Renal cortical epithelial cell (primary cell): Measurements from ENCODE around the gene TMEM184B. TPM values are rescaled to one million over a fixed set of nuclear protein-coding genes. Genes with fewer than 3 reads are reported as not detected.
A peak's percentile ranks its signal among the peaks of the same experiment; 100 is the strongest.

Experiments used
- DNase-seq: peaks from one replicate; pipeline ENCODE4 v3.0.0-alpha.2; 2011; ENCODE audit warnings: low read depth
- total RNA-seq: library from RNA; depleted of rRNA; stranded (reverse); fragments of >200 nt; gene quantifications from 2 replicates; pipeline ENCODE4 v1.2.3, GENCODE V29; 2014

TMEM184B gene
- total RNA-seq, 1 donor from 2014 or later: 67.5 TPM

DNA sequence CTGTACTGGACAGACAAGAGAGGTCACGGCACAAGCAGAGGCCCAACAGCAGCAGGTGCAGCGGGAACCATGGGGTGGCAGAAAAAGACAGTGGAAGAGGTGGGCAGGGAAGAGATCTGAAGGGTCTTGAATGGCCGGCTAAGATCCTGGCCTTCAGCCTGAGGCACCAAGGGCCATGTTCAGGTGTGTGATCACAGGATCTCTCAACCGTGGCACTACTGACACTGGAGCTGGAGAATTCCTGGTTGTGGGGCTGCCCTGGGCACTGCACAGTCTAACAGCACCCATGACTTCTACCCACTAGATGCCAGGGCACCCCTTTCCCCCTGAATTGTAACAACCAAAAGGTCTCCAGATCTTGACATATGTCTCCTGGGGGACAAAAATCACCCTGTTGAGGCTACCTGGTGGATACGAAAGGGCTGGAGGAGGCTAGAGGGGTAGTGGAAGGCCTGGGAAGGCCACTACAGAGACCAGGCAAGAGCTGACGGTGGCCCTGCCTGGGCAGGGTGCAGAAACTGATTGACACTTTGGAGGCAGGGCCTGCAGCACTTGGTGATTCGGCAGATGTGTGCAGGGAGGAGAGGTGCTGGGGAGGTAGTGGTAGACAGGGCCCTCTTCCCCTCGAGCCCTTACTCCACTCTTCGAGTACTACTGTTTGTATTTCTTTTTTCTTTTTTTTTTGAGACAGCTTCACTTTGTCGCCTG, 36.1 kb upstream of the TMEM184B start:
- DNase-seq: no peak

DNA sequence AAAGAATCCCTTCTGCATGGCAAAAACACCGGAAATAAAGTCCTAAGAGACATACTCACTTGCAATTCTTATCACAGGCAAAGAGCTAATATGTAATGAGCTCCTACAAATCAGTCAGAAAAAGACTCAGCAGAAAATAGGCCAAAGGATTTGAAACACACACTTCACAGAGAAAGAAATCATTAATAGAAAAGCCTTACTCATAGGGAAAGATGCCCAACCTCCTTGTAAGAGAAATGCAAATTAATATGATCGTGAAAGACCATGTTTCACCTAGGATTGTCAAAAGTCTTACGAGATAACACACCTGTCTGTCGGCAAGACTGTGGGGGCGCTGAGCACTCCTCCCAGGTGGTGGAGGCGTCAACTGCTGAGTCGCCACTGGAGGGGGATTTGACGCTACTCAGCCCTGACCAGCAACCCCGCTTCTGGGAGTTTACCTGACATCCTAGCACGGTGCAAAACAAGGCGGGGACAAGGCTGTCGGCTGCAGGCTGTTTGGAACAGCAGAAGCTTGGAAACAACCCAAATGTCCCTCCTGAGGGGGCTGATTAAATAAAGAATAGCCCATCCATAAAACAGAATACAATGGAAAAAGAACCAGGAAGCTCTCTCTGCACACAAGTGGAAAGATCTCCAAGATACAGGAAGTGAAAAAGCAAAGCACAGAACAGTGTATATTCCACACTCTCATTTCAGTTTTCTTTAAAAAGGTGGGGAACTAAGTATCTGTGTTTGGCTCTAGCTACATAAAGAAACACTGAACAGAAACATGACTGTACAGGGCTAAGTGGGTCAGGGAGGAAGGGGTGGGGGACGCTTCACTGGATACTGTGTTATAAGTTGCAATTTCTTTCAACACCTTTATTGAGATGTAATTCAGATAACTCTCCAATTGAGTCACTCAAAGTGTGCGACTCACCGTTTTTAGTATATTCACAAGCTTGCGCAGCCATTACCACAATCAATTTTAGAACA, 33.0 kb upstream of the TMEM184B start:
- DNase-seq: peak; percentile 93

DNA sequence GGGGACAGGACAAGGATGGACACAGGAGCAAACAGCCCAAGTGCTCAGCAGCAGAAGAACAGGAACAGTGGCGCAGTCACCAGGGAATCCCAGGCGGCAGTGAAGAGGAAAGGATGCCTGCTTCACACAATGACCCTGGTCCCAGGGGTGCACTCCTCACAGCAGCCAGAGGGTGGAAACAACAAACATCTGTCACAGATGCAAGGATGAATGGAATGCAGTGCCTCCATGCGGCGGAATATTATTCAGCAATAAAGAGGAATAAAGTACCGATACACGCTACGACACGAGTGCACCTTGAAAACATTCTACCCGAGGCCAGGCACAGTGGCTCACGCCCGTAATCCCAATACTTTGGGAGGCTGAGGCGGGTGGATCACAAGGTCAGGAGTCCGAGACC, 31.7 kb upstream of the TMEM184B start:
- no peak for DNase-seq

DNA sequence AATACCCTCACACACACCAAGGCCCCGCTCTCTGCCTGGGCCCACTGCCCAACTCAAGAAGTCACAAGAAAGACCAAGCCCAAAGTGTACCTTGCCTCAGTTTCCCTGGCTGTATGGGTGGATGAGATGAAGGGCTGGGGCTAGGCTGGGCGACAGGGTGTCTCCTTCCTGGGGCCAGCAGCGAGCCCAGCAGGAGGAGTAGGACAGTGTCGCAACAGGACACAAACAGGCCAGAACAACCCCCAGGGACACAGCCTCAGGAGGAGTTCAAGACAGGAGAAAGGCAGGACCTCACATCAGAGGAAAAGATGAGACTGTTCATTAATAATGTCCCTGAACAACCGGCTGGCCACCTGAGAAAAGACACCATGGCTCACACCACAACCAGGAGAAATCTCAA, 31.2 kb upstream of the TMEM184B start:
- no peak for DNase-seq

DNA sequence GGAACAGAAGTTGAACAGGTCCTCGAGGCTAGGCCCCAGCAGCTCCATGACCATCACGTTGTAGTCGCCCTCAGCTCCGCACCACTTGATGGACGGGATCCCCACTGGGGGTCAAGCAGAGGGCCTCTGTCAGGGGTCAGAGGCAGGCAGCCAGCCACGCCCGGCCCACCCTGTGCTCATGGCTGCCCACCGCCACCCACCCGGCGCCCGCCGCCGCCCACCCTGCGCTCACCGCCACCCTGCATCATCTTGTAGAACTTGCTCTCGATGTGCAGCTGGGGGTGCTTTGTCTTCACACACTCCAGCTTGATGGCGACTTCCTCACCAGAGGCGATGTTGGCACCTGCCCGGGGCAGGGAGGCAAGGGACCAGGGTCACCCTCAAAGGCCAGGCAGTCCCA, 30.1 kb upstream of the TMEM184B start:
- DNase-seq: no peak

DNA sequence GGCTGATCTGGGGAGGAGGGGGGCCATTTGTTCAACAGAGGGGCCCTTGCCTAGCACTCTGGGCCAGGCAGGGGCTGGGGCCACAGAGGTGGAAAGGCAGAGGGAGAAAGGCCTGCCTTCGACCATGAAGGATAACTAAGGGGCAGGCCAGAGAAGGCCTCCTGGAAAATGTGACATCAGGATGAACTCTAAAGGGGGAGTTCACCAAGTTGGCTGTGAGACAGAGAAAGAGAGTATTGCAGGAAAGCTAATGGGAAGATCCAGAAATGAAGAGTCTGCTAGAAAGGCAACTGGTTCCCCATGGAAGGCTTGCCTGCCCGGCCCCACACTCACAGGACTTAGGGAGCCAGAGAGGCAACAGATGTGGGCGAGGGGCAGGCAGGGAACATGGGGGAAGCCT, 28.1 kb upstream of the TMEM184B start:
- DNase-seq: no peak

DNA sequence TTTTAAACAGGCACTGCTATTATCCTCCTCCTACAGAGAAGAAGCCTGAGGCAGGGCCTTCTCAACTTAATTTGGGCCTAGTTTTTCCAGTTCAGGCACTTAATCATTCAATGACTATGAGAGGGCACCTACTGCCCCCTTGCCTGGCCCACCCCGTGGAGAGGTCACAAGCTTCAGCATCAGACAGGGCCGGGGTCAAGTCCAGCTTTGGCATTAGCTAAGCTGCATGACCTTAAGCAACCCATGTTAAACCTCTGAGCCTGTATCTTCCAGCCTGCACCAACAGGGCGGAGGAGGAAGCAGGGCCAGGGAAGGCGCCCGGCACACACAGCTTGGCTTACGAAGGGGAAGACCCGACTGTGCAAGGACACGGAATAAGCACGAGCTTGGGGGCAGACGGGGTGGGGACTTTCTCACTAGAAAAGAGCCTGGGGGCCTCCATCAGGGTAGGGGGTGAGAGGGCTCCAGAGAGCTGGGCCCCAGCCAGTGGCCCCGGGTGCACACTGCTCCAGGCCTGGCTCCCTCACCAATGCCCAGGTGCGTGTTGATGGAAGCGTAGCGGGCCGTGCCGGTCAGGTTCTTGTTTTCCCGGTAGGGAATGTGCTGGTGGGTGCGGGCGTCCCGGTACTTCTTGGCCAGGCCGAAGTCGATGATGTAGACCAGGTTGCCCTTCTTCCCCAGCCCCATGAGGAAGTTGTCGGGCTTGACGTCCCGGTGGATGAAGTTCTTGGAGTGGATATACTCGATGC, 27.6 kb upstream of the TMEM184B start:
- no peak for DNase-seq

DNA sequence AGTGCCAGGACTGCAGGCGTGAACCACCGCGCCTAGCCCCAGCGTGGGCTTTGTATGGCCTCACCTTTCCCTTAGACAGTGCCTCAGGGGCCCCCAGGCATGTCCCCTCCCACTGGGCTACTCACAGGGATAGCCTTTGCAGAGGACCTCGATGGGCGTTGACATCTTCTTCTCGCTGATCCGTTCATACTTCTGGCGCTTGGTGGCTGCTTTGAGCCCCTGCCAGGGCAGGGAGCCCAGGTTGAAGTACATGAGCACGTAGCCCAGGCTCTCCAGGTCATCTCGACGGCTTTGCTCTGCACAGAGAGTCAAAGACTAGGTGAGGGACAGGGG, 26.9 kb upstream of the TMEM184B start:
- DNase-seq: no peak

DNA sequence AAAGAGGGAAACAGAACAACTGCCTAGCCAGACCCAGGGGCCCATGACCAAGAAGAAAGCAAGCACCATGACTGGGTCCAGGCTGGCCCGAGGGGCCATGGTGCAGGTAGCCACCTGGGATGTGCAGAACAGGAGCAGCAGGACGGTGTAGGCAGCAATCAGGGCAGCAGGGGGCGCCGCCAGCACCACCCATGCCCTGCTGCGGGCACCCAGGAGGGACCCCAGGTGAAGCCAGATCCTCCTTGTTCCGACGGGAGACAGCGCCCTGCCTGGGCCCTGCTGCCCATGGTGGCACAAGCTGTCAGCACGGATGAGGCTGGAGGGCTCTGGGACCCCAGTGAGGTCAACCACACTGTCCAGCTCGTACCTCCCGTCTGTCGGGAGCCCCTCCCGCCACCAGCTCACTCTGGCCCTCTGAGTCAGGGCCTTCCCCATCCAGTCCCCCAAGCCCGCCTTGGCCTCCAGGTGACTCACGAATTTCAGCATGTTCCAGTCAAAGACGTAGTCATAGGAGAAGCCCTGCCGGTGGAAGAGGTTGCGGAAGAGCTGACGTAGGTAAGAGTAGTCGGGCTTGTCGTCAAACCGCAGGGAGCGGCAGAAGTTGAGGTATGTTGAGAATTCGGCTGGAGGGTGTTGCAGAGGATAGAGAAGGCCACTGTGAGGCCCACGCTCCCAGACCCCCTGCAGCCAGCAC, 25.6 kb upstream of the TMEM184B start:
- DNase-seq: peak; percentile 90

DNA sequence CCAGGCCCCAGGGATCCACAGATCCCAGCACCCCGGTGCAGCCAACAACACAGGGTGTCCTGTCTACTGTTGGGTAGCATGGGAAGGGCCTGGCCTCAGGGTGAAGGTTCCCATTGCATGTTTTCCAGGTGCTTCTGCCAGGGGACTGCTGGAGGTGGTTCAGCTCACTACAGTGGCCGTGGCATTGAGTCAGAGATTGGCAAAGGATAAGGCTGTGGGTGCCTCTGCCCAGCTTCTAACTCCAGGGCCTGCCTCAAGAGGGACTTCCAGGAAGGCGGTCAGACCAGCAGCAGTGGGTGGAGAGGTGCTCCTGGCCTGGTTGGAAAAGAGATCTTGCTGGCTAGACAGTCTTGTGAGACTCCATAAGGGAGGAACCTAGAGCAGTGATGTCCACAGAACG, 23.6 kb upstream of the TMEM184B start:
- DNase-seq: no peak

DNA sequence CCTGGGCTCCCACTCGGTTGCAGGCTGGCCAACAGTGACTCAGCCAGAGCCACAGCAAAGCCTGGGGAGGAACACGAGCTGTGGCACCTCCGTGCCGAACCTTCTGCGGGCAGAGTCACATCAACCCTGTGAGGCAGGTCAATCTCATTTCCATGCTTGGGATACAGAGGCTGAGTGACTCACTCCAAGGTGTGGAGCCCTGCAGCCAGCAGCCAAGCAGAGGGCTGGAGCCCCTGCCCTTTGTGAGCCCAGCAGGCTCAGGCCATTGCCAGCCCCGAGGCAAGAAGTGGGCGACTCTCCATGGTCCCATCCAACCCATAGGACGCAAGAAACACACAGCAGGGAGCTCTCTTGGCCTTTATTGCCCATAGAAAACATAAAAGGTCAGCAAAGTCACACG, 23.1 kb upstream of the TMEM184B start:
- no peak for DNase-seq

DNA sequence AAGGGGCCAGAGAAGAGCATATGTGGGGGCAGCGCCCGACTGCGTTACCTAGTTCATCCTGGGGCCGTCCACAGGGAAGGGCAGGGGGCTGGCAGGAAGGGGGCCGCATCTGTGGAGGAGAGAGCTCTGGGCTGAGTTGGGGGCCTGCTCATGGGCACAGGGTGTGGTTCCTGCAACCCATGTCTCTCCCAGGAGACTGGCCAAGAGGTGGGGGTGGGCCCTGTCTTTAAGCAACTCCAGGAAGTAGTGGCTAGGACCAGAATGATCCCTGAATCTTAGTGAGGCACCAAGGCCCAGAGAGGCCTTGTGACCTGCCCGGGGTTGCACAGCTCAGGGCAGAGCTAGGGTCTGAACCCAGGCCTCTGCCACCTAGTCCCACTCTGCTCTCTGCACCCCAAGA, 22.5 kb upstream of the TMEM184B start:
- no peak for DNase-seq

DNA sequence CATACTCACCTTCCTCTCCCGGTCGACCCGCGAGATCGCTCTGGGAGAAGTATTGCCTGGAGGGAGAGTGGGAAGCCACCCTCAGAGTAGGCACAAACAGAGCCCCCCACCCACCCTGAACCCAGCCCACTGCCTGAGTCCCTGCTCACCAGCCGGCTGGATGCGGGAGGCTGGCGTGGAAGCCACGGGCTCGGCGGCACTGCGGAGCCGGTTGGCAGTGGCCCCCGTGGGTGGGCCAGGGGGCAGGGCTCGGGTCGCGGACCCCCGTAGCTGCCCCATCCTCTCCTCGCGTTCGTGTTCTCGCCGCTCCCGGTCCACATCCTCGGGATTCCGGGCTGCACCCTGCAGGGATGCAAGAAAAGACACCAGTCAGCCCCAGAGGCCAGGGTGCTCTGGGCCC, 21.4 kb upstream of the TMEM184B start:
- no peak for DNase-seq

DNA sequence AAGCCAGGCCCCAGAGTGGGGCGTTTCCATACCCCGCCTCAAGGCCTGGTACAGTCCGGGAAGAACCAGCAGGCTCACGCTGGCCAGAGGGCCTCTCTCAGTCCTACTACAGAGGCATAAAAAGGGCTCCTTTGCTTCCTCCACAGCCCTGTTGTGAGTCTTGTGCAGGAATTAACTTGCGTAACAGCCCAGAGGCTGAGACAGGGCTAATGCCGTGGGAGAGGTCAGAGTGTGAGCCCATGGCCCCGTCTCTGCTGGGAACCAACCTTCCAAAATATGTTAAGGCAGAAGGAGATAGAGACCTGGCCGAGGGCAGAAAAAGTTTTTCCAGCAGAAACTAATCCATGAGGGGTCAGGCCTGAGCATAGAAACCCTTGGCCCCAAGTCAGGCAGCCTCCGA, 19.9 kb upstream of the TMEM184B start:
- no peak for DNase-seq

DNA sequence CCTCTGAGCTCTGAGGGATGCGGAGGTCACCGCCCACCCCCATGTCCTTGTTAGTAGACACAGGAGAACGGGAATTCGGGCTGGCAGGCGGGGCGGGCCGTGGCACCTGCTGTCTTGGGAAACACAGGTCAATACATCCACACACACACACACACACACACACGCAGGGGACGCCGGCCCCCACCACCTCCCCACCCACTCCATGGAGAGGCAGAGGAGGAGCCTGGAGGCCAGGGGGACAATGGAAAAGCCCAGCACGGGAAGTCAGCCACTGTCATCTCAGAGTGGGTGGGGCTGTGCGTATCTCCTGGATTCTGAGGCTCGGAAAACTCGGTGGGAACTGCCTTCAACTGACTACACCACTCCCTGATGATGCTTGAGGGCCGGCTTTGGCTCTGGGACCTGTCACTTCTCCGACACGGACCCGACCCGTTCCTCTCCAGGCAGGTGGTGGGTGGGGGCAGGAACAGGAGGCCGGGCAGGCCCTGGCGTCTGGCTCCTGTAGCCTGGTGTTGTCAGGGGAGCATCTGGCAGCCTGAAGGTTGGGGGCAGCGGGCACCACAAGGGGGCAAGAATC, 18.5 kb upstream of the TMEM184B start:
- no peak for DNase-seq

DNA sequence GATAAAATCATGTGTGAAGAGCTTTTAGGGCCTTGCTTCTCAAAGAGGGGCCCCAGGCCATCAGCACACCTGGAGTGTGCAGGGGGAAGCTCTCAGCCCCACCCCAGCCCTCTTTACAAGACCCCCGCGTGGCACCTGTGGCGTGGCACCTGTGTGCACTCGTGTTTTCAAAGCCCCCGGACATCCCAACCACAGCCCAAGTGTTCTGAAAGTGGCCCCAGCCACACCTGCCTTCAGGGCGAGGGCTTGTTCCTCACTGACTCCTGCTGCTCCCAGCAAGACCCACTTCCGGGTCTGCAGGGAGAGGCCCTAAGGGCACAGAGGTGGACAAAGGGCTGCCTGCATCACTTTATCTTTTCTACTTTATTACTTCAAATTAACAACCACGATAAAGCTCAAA, 17.5 kb upstream of the TMEM184B start:
- no peak for DNase-seq

DNA sequence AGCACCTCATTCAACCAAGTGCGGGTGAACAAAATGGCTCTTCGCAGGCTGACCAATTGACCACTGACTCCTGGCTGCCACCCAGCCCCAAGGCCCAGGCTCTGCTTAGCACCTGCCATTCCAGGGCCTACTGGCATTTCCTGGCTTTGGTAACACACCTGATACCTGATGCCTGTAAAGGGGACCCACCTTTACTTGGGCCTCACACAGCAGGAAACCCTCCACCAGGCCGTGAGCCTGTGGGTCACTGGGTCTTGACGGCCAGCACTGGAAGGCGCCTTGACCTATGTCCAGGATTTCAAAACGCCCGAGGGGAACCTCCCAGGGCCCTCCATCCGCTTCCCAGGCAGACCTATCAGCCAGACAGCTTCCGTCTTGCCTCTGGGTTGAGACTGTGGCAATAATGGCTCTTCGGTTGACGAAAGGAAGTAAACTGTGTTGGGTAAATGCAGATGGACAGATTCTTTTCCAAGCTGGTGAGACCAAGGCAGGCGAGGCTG, 16.8 kb upstream of the TMEM184B start:
- DNase-seq: no peak

DNA sequence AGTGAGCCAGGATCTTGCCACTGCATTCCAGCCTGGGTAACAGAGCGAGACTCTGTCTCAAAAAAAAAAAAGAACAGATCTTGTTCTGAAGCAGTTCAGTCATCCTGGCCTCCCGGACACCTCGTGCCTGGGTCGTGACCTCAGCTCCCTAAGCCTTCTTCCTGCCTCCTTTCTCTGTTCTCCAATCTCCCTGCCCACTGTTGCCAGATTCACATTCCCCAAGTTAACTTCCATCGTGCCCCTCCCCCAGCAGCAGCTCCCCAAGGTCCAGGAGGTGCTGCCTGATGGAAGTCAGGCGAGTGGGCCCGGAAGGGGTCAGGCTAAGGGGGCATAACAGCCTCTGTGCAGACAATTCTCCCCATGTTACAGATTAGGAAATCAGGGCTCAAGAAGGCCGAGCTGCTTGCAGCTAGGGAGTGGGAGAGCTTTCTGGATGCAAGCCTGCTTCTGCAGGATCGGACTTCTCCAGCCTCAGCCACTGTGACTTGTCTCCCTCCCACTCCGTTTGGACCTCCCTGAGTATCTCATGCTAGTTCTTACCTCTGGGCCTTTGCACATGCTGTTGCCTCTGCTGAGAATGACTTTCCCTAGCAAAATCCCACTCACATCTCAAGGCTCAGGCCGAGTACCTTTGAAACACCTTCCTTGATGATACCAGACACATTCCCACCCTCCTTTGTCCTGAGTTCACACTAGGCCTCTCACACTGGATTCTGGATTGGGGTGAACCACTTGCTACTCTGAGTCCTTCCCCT, 14.3 kb upstream of the TMEM184B start:
- no peak for DNase-seq

DNA sequence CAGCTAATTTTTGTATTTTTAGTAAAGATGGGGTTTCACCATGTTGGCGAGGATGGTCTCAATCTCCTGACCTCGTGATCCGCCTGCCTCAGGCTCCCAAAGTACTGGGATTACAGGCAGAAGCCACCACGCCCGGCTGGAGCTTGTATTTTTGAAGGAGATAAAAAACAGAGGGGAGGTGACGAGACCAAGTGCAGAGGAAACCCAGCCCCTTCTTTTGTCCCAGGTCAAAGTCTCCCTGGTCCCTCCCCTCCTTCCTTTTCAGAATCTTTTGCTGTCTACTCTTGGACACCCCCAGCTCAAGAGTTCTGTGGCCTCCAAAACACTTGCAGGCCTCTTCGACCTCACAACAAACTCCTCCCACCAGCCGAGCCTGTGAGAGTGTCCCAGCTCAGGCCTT, 12.2 kb upstream of the TMEM184B start:
- no peak for DNase-seq

DNA sequence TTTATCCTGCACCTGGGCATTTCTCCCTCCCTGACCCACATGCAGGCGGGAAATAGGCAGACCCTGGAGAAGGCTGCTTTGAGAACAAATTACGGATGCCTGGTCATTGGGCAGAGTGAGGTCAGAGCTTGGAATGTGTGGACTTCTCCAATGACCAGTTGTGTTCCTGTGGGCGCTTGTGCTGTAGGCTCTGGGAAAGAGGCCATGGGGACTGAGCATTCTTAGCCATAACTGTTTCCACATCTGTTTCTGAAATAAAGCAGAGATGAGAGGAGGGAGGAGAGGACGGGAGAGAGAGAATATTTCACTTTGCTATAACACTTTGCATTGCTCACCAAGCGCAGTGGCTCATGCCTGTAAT, 11.2 kb upstream of the TMEM184B start:
- DNase-seq: peak; percentile 42

DNA sequence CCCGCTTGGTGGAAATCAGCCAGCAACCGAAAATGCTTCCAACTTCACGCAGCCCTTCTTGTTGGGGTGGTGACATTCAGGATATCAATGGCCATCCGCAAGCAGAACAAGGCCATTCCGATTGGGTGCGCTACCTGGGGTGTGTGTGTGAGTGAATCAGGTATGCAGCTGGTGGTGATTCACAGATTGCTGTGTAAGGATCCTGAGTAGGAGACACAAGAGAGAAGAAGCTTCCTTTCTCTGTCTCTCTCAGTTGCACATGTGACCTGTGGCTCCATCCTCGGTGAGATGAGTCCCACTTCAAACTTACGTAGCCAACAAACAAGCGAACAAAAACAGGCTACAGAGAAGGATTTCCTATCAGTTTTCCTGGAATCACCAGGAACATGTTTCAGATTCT, 9.6 kb upstream of the TMEM184B start:
- DNase-seq: no peak
